Measurements from ENCODE around the gene MYDGF.
A peak's percentile ranks its signal among the peaks of the same experiment; 100 is the strongest.
"Not testable (repeated sequence)": the region's sequence is repeated elsewhere in the genome, so short reads cannot be mapped to it uniquely, and the experiment has no call there.

MYDGF gene
- 21.5 to 29.6 reads per million in 2 donors for total RNA-seq

GRCh38 chr19:4669723-4670480 lies at the start of gene MYDGF:
MYDGF (minus strand) TSS chr19:4670342; CDS start chr19:4670334, 8 bp downstream.
- peak; percentile 90 for DNase-seq

GRCh38 chr19:4719499-4719866 lies 49.3 kb upstream of the MYDGF start:
- DNase-seq, result no peak

DNA sequence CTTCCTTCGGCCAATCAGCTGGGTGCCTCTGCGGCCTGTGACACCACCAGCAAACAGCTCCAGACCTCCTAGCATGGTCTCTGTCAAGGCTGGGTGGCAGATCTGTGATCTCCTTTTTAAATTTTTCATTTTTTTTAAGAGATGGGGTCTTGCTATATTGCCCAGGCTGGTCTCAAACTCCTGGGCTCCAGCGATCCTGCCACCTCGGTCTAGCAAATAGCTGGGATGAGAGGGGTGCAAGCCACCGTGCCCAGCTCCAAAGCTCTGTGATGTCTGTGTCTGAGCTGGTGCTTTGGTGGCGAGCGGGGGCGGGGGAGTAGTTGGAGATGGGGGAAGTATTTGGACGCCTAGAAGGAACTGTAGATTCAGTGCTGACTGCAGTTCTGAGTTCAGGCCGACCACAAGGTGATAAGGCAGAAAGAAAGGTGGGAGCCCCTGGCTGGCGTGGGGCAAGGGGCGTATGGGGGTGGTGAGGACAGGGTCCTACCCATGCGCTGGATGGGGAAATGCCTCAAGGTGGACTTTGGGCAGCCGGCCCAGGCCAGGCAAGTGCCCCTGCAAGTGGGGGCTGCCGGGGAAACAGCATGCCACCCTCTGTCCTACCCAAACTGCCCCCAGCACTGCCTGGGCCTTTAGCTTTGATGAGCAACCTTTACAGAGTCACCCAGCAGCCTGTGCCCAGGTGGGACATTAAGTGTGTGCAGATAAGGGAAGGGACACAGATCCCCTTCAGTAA lies 48.0 kb upstream of the MYDGF start:
- DNase-seq, result no peak

DNA sequence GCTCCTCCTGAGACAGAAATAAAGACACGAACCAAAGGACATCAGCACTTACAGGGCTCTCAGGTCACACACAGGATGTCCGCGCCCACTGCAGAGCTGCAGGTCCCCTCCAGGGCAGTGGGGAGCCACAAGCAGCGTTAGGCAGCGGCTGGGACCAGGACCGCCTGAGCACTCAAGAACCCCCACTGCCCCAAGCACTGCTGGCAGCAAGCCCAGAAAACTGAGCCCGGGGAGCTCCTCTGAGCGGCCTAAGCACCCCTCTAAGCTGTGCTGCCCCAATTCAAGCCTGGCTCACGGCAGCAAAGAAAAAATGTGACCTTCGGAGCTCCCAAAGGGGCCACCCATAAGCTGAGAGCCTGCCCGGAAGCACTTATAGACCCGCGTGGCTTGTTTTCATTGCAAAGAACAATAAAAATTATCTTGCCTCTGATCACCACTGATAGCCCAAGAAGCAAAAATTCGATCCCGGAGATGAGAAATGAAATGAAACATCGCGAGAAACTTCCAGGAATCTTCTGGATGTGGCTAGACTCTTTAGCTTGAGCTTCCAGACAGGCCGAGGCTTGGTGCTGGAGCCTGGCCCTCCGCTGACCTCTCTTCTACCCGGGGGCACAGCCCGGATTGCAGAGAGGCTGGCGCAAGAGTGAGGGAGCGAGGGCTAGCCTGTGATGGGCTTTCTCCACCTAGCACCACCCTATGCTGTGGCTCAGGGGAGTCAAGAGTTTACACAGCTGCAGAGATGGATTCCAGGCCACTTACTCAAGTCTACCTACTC lies 47.2 kb upstream of the MYDGF start:
- no peak for DNase-seq

GRCh38 chr19:4715529-4716221 lies 45.5 kb upstream of the MYDGF start:
- DNase-seq, result no peak

- not testable (repeated sequence) for DNase-seq
Observed at GRCh38 chr19:4715178-4715528, 45.0 kb upstream of the MYDGF start.

- DNase-seq, result no peak
Observed at GRCh38 chr19:4714016-4714415, 43.9 kb upstream of the MYDGF start.

DNA sequence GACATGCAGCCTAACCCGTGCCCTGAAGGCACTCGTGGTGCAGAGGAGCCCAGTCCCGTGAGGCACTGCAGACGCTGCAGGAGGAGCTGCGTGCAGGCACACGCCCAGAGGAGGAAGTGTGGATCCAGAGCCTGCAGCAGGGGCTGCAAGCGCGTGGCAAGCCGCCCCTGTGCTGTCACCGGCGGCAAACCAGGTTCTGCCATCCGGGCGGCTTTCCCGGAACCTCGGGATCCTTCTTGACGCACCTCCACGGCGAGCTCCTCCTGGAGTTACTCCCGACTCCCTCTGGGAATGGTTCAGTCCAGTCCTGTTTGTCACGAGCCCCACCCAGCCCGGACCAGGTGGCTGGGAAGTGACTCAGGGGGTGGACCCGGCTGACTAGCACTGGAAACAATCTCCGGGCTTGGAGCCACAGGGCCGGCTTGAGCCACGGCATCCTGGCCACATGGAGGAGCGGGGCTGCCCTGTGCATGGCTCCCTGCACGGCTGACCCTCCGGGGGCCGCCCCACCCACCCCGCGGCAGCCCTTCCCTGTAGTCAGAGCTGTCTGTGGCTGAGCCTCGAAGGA lies 43.3 kb upstream of the MYDGF start:
- DNase-seq, result no peak

DNA sequence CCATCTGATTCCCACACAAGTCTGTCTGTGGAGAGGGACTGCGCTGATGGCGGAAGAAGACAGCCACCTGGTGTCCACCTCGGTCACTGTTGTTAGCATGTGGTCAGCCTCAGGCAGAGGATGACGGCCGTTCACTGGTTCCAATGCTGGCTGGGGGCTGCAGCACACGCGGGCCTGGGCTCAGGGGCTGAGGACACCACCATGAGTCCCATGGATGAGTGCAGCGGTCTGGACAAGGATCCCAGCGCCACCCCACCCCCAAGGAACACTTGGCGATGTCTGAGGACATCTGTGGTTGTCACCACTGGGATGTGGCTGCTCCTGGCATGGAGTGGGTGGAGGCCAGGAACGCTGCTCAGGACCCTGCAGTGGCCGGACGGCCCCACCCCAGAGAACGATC lies 42.6 kb upstream of the MYDGF start:
- no peak for DNase-seq

DNA sequence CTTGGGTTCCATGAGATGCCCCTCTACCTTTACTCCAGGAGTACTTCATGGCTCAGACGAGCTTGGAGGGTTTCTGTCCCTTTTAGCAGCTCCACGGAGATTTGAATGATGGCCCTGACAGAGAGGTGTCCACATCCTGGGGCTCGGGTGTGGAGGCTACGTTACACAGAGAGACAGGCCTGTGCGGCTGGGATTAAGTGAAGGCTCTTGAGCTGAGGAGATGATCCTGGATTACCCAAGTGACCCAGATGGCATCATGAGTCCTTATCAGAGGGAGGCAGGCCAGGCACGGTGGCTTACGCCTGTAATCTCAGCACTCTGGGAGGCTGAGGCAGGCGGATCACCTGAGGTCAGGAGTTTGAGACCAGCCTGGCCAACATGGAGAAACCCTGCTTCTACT lies 41.1 kb upstream of the MYDGF start:
- no peak for DNase-seq

- no peak for DNase-seq
Observed at GRCh38 chr19:4710281-4710600, 40.1 kb upstream of the MYDGF start.

- DNase-seq, result no peak
Observed at GRCh38 chr19:4709440-4710280, 39.5 kb upstream of the MYDGF start.

GRCh38 chr19:4707956-4708650 lies 38.0 kb upstream of the MYDGF start:
- DNase-seq, result no peak

DNA sequence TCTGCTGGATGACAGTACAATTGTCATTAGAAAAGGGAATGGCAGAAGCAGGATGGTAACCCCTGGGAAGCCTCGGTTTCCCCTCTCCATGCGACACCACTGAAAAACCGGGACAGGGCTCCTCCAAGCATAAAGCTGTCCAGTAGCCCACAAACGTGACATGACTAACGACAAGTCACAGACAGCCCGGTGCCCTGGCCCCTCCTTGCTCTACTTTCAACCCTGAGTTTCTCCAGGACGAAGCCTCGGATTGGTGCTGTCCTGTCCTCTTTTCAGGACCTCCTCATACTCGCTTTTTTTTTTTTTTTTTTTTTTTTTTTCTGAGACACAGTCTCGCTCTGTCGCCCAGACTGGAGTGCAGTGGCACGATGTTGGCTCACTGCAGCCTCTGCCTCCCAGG lies 37.2 kb upstream of the MYDGF start:
- DNase-seq, result no peak

DNA sequence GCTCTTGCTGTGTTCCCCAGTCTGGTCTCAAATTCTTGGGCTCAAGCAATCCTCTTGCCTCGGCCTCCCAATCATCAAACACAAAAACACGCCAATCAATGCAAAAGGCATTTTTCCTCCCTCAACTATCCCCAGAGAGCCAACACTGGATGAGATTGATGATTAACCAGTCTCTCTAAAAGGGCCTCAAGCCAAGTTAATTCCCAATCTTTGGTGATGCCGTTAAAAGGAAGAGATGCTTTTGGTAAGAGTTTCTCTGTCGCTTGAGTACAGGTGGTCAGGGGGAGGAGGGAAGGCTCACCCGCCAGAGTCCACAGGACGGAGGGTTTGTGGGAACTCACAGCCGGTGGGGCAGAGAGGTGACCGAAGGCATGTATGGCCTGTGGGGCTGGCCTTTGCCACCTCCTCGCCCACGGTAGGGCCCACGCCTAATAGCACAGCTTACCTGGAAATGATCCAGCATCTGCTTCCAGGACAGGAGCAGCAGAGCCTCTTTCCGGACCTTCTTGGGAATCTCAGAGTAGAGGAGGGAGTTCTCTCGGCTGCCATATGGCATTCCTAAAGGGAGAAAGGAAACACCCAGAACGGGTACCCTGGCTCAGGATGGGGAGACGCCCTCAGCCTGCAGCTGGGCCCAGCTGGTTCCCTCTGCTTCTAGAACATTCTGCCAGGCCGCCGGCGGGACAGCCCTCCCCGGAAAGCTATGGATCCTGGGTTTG lies 35.4 kb upstream of the MYDGF start:
- DNase-seq, result no peak

DNA sequence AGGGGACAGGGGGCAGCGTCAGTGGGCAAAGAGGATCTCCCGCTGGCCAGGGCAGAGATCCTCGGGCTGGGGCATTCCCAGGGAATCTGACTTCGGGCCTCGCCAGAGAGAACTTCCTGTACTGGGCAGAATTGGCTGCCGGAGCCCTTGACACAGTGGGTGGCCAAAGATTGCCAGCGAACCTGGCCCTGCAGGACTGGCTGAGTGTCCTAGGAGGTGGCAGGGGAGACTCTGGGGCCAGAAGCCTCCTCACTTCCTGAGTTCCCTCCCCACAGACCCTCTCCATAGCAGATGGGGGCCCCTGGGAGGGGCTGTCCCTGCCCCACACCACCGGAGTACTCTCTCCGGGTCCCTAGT lies 34.2 kb upstream of the MYDGF start:
- DNase-seq, result no peak

DNA sequence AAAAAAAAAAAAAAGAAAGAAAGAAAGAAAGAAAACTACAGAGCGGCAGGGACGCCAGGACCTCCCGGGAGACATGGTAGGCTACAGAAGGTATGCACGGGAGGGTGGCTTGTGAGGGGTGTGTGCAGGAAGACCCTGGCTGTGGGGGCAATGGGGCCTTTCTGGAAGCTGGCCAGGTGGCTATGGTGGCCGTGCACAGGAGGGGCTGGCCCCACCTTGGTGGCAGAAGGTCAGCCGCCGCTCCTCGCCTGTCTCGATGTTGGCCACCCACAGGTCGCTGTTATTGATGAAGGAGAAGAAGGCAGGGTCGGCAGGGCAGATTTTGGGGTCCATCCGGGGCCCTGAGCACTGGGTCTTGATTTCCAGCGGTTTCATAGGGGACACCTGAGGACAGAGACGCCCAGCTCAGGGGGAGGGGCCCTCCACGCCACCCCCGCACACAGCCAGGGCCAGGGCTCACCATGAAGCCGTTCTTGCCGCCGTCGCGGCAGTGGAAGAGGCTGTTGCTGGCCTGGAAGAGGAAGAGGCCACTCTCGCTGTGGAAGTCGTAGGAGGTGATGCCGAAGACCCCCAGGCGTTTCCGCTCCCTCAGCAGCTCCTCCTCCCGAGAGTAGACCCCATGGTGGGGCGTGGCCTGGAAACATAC lies 33.7 kb upstream of the MYDGF start:
- no peak for DNase-seq

DNA sequence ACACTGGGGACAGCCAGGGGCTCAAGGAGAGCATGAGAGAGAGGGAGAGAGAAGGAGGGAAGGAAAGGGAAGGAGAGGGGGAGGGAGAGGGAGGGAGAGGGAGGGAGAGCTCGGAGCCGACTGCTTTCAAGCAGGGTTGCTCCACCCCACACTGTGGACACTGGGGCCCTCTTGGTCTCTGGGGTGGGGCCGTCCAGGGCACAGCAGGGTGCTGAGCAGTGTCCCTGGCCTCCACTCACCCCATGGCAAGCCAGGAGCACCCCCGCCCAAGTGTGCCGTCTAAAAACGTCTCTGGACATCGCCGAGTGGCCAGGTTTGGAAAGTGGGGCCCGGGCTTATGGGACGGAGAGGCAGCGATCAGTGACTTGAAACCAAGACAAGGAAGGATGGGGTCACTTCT lies 32.6 kb upstream of the MYDGF start:
- DNase-seq, result no peak

DNA sequence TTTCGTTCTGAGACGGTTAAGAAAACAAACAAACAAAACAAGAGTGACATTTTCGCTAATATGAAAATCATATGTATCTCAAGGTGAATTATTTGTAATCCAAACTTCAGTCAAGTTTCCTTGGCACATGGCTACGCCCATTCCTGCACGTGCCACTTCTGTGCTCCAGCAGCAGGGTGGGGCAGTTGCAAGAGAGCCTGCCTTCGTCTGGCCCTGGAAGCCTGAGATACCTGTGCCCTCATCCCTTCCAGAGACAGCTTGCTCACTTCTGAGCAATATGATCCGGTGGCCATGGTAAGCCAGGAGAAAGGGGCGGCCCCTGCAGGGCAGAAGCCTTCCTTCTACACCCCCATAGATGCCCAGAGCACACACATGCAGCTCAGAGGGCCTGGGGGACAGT lies 31.4 kb upstream of the MYDGF start:
- DNase-seq, result no peak

DNA sequence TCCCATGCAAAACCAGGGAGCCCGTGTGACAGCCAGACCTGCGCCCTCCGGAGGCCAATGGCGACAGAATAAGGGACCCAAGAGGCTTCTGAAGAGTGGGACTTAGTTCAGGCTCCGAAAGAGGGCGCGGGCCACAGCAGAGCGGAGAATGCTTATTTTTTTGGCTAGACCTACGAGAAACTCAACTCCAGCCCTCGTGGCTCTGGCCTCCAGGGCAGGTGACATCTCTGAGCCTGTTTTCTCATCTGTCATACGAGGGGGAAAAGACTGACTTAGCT lies 30.5 kb upstream of the MYDGF start:
- no peak for DNase-seq
